CD4-positive, alpha-beta T cell treated with Interleukin-15 for 4 hours (primary cell): ENCODE results near the gene PRKN.

Experiments used
- DNase-seq: peaks from one replicate; pipeline ENCODE4 v3.0.0-alpha.2; 2020; ENCODE audit warnings: low spot score

PRKN gene

GRCh38 chr6:161594412-161594811, 1133.2 kb downstream of the PRKN start:
- no peak for DNase-seq

DNA sequence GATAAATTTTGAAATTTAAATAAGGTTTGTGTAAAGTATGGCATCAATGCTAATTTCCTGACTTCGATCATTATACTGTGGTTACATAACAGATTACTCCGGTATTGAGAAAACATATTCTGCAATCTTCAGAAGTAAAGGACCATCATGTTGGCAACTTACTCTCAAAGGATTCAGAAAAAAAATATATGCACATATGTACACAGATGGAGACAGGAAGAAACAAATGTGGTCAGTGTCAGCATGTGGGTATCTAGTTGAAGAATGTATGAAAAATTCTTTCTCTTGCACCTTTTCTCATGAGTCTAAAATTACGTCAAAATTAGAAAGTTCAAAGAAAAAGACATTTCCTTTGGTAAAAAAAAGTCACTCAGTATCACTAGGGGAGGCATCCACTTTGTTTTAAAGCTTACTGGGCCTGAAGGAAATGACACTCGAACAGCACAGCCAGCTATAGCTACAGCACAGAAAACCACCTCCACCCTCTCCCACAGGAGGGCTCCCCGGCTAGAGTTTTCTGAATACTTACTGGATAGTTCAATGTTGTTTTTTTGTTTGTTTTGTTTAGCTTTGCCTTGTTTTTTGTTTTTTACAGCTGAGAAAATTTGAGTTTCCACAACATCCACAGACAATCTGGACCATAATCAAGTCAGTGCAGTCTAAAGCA, 1136.5 kb downstream of the PRKN start:
- DNase-seq = no peak

DNA sequence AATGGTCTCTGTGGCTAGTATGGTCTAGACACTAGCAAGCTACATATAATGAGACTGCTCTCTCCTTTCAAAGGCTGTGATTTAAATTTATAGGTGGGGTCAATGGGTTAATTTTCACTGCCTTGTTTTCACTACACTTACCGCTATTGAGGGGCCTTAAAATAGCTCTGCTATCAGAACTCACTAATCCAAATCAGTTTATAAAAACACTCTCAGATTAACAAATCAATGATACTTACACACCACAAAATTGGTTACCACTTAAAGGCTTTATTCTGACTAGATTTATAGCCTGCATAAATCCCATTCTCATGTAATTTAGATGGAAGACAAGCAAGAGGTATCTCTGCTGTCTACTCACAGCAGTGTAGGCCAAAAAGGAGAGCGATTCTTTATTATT, 1140.7 kb downstream of the PRKN start:
- no peak for DNase-seq

GRCh38 chr6:161584621-161585340, 1142.8 kb downstream of the PRKN start:
- DNase-seq = no peak

DNA sequence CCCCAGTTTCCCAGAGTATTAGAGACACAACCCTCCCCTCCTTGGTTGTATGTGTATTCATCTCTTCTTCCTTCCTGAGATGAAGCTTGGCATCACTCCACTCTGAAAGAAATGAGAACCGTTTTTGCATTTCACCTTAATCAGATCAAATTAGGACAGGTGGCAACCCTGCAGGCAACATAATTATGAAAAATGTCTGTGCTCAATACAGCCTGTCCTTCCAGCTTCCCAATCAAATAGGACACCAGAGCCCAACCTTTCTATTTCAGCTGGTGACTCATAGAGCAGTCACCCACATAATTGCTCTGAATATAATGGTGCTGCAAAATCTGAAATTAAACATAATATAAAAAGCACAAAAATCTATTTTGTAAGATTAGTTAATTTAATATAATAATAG, 1143.5 kb downstream of the PRKN start:
- DNase-seq = no peak

DNA sequence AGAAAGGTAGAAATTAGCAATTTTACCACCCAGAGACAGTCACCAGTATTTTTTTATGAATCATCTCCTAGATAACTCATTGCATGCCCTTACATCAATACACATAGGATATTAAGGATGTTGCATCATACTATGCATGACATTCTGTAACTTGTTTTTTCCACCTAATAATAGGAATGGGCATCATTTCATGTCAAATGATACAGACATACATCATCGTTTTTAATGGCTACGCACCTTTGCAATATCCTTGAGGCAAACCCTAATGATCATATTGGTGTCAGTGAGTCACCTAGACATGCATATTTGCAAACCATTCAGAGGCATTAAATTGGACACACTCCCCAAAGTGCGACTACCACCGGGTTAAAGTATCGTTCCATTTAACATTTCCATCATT, 1144.0 kb downstream of the PRKN start:
- DNase-seq = no peak

DNA sequence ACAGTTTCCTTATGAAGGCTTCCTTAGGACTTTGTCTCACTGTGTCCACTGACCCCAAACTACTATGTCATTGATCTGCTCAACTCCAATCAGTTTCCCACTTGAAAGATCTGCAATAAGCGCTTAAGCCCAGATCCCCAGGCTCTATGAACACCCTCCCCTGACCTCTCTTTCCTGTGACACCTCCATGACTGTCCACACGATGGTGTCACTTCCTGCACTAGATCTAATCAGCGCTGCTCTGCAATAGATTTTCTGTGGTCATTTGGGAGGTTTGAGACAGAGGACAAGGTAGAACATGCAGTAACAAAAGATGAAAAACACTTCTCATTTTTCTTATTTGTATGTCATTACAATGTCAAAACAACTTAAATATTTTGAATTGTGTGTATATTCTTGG, 1149.1 kb downstream of the PRKN start:
- DNase-seq = no peak

DNA sequence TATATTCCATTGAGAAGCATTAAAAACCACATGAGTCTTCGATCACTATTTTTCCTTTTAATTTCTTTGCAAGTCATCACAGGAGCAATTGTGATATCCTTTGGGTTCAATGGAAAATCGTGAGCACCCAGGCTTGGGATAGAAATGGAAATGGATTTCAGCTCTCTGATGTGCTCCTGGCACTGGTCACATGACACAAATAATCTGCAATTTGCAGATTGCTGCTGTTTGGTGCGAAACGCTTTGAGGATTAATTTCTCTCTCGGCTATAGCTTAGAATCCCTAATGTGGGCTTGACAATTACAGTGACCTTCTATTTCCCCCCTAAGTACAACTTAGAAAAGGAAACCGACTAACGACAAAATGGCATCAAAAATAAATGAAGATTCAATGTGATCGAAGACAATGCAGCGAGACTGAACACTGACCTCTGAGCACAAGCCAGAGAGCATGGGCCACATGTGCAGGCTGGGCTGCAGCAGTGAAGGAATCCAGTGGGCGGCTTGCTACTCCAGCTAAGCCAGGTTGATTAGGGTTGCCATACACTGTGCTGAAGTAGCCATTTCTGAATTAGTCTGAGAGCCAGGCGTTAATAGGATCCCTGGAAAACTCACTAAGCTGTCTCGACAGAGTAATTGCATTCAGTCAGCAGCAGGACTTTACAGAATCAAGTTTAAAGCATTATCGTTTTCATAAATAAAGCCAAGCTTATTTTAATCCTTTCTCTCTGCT, 1151.9 kb downstream of the PRKN start:
- no peak for DNase-seq

DNA sequence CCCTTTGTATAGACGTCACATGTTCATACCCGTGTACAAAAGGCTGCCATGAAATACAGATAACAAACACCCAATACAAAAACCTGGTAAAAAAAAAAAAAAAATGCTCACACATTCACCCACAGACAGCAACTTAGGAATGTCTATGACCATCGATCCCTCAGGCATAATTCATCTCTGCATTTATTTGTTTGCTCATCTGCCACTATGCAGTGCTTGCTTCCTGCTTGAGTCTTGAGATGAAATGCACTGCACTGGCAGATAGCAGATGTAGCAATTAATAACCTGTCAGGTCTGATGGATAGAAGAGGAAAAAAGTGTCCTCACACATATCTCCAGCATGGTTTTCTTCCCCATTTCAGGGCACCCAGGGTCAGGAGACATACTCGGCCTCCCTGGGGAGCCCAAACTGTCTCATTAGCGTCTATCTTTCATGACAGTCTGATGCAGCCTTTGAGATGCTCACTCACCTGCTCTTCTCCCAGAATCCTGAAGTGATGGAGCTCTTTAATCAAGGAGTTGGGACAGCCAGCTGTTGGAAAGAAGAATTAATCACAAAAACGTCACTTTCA, 1158.6 kb downstream of the PRKN start:
- no peak for DNase-seq

DNA sequence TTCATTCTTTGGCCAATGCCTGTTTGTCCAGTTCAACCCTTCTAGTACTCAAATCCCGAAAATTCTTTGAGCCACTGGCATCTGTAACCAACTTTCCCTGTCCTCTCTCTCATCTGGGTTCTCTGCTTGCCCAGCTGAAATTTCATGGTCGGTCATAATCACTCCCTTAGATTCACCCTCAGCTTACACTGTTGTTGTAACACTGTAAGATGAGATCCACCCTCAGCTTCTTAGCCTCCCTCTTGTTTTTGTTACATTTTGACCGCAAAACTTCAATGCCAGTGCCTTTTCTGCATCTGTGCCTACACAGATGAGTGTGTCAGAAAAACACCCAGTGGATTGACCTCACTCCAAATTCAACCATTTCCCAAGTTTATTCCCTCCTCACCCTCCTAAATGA, 1162.6 kb downstream of the PRKN start:
- no peak for DNase-seq

DNA sequence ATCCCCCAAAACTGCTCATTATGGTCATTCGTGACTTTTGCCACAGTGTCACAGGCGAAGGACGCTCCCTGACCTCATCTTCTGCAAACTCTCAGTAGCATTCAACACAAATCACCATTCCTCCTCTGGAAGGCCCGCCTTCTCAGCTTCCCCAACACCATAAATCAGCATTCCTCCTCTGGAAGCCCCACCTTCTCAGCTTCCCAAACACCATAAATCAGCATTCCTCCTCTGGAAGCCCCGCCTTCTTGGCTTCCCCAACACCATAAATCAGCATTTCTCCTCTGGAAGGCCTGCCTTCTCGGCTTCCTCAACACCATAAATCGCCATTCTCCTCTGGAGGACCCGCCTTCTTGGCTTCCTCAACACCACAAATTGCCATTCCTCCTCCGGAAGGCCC, 1165.7 kb downstream of the PRKN start:
- no peak for DNase-seq

GRCh38 chr6:161557333-161558107, 1170.0 kb downstream of the PRKN start:
- DNase-seq = no peak

- DNase-seq = no peak
Observed at GRCh38 chr6:161554883-161555282, 1172.7 kb downstream of the PRKN start.

- DNase-seq = no peak
Observed at GRCh38 chr6:161549977-161550655, 1177.5 kb downstream of the PRKN start.

DNA sequence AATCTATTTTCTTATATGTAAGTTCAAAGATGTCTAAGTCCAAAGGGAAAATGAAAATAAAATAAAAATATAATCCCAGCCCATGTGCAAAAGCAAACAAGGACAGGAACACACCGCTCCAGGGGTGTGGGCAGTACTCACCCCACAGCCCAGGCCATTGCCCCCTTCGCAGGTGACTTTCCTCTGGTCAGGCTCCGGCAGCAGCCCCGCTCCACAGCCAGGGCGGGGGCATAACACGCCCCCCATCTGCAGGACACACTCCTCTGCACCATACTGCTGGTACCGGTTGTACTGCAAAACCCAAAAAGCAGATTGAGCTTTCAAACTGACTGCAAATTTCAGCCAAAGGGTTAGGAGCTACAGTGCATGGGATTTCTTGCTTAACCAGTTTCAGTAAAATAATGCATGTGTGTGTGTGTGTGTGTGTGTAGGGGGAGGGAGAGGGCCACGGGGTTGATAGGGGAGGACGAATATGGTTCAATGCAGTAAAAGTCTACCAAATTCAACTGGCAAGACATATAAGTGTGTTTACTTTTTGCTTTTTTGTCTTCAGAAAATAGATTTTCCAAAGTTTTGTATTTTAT, 1178.8 kb downstream of the PRKN start:
- no peak for DNase-seq

- DNase-seq = no peak
Observed at GRCh38 chr6:161547617-161548016, 1179.9 kb downstream of the PRKN start.

- no peak for DNase-seq
Observed at GRCh38 chr6:161546632-161547031, 1180.9 kb downstream of the PRKN start.

DNA sequence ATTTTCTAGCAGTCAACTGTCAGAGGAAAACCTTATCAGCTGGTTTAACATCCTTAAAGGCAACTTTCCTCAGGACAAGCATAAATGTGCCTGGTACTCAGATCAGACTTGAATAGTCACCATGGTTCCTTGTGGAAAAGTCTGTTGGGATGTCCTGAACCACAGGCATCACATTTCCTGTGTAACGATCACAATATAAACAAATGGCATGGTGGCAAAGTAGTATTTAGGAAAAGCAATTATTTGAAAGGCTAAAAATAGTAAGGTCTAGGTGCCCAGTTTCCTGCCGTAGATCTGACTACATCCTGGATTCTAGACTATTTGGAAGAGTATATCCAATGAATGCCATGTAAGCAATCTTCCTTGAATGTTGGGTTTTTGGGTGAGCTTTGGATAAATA, 1181.8 kb downstream of the PRKN start:
- no peak for DNase-seq

- no peak for DNase-seq
Observed at GRCh38 chr6:161544801-161545480, 1182.6 kb downstream of the PRKN start.

DNA sequence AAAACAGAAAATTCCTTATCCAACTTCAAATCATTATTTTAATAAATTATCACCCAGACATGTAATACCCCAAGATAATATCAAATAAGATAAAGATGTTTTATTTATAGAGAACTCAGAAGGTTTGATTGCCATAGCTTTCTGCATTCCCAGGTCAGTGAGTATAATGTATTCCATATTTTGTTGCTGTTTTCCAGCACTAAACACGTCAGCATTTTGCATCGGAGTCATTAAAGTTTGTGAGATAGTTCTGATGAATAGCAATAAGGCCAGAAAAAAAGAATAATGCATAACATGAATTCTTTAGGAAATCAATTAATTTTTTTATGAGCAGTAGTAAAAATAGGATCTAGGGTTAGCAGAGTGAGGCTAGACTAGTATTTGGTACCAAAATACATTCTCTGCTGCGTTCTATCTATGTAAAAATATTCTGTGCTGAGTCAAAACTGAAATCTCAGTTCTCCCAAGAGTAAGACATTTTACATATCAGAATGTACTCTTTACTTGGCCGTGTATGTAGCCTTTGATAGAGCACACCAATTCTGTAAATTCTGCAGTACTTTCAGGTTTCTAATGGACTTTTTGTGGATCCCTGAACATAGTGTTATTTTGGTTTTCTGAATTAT, 1183.8 kb downstream of the PRKN start:
- no peak for DNase-seq
